ENCODE data around the gene SRGAP2C.
"Not testable (repeated sequence)": the region's sequence is repeated elsewhere in the genome, so short reads cannot be mapped to it uniquely, and the experiment has no call there.

GRCh38 chr1:121215699-121216417, 31.1 kb downstream of the SRGAP2C start:
- not testable (repeated sequence) for TF ChIP-seq CTCF (optimal IDR thresholded peaks at IDR 0.05 in 1 of 3, IDR thresholded peaks at IDR 0.05 in 1 of 3, conservative IDR thresholded peaks at IDR 0.05 in 1 of 3; ENCODE audit: extremely low read depth in 1 of 3, insufficient read depth in 2 of 3, low read length in 3 of 3); EZH2 (IDR thresholded peaks at IDR 0.05; ENCODE audit: low read length)
